H1 (cell line): ENCODE measurements around the gene MBNL1. TPM values are rescaled to one million over a fixed set of nuclear protein-coding genes. Genes with fewer than 3 reads are reported as not detected.

Experiments used
- BCL11A ChIP-seq, 2 experiments: IDR thresholded peaks; one replicate each; pipeline ENCODE4 v1.6.1; 2011; ENCODE audit warnings: low read depth in 2 of 2, low read length in 2 of 2, mild to moderate bottlenecking in 2 of 2
- JUND ChIP-seq: IDR thresholded peaks from 2 replicates; pipeline ENCODE4 v1.6.1; 2011; ENCODE audit warnings: mild to moderate bottlenecking, improper control_type of control experiment, low read length
- PHF8 ChIP-seq: fragments of 200-600 bp; sonication (generic); conservative IDR thresholded peaks from 2 replicates; pipeline ENCODE4 v1.7.1; 2012; ENCODE audit warnings: low read depth, mild to moderate bottlenecking, inconsistent platforms, low read length, moderate library complexity
- SP1 ChIP-seq: IDR thresholded peaks from 2 replicates; pipeline ENCODE4 v1.6.1; 2011; ENCODE audit warnings: low read depth, low read length
- TEAD4 ChIP-seq: IDR thresholded peaks from 2 replicates; pipeline ENCODE4 v1.6.1; 2012; ENCODE audit warnings: low read depth, low read length, inconsistent platforms, mixed read lengths
- polyA plus RNA-seq, 7 experiments: library from polyadenylated mRNA; depleted of rRNA in 3 of 7; stranded (reverse) in 5 of 7; unstranded in 2 of 7; fragments of >200 nt in 5 of 7; fragments of 200-250 nt in 2 of 7; gene quantifications; 1 replicate in 5 of 7; 2 replicates in 1 of 7; 4 replicates in 1 of 7; pipeline versions ENCODE4 v1.2.1 to v1.2.3, GENCODE V29; 2011 to 2013; ENCODE audit warnings: missing spikeins in 2 of 7, mixed read lengths in 2 of 7
- total RNA-seq: library from RNA; stranded (reverse); fragmentation: NEBNext Ultra II Directional; extraction: Animal tissue kit (Norgen Biotek cat#: 25700); gene quantifications from 2 replicates; pipeline ENCODE4 v1.2.1, GENCODE V29; 2021

MBNL1 gene
- total and polyA plus RNA-seq, 2 of the 8 experiments (the other 6 are each of a cell fraction or from before 2014, with no cell fraction given) = 5.0 to 16.4 TPM

GRCh38 chr3:152428577-152428976 lies 159.8 kb downstream of the MBNL1 start (continued):
- TF ChIP-seq PHF8 (no peak), TEAD4 (no peak), BCL11A (IDR thresholded peaks at IDR 0.05; ENCODE audit: low read depth in 2 of 2, low read length in 2 of 2) (no peak), SP1 (no peak), JUND (no peak)
